OCI-LY3 (cell line): ENCODE data around the gene LYRM9.
A peak's percentile ranks its signal among the peaks of the same experiment; 100 is the strongest.

Experiments used
- H2AFZ ChIP-seq: fragments of 200-600, 300-600 bp; shearing (Covaris generic); 2 replicates; pipeline ENCODE4 v1.6.0; 2014; ENCODE audit warnings: antibody characterized with exemption, low read depth, low read length
- H3K27ac ChIP-seq: fragments of 200-600, 300-600 bp; sonication (generic); 2 replicates; pipeline ENCODE4 v1.5.1; 2014; ENCODE audit warnings: mild to moderate bottlenecking, low read length, moderate library complexity, mixed read lengths
- H3K27me3 ChIP-seq: fragments of 200-600, 300-600 bp; sonication (generic); 2 replicates; pipeline ENCODE4 v1.6.1; 2014; ENCODE audit warnings: low read depth, low read length, mixed read lengths
- H3K36me3 ChIP-seq: fragments of 200-600, 300-600 bp; sonication (generic); replicated peaks from 2 replicates; pipeline ENCODE3; 2014; ENCODE audit warnings: low read depth, low read length, mixed read lengths
- H3K4me1 ChIP-seq: fragments of 300-600, 200-600 bp; sonication (generic); 2 replicates; pipeline ENCODE4 v1.6.1; 2014; ENCODE audit warnings: low read length, mixed read lengths
- H3K4me2 ChIP-seq: fragments of 200-600, 300-600 bp; sonication (generic); 2 replicates; pipeline ENCODE4 v1.6.1; 2014; ENCODE audit warnings: low read length, mixed read lengths
- H3K4me3 ChIP-seq: fragments of 300-600, 200-600 bp; sonication (generic); 2 replicates; pipeline ENCODE4 v1.5.1; 2014; ENCODE audit warnings: antibody characterized with exemption, mild to moderate bottlenecking, low read length, moderate library complexity
- H3K79me2 ChIP-seq: fragments of 300-600, 200-600 bp; shearing (Covaris generic); 2 replicates; pipeline ENCODE4 v1.6.1; 2014; ENCODE audit warnings: mild to moderate bottlenecking, low read length, mixed read lengths
- H3K9ac ChIP-seq: fragments of 300-600, 200-600 bp; shearing (Covaris generic); 2 replicates; pipeline ENCODE4 v1.6.0; 2014; ENCODE audit warnings: mild to moderate bottlenecking, low read length, moderate library complexity
- H3K9me3 ChIP-seq: fragments of 200-600, 300-600 bp; shearing (Covaris generic); 2 replicates; pipeline ENCODE4 v1.6.1; 2014; ENCODE audit warnings: low read length, mixed read lengths; ENCODE audit not compliant: insufficient read depth
- H4K20me1 ChIP-seq: fragments of 200-600, 300-600 bp; sonication (generic); 2 replicates; pipeline ENCODE4 v1.6.1; 2016; ENCODE audit warnings: low read length, mixed read lengths; ENCODE audit not compliant: insufficient read depth
- CTCF ChIP-seq: fragments of 200-600, 300-600 bp; sonication (generic); IDR thresholded peaks from 2 replicates; pipeline ENCODE4 v1.5.1; 2014; ENCODE audit warnings: antibody characterized with exemption, low read length, low read depth
- EZH2phosphoT487 ChIP-seq: fragments of 200-600 bp; shearing (Covaris generic); IDR thresholded peaks from 2 replicates; pipeline ENCODE4 v1.6.1; 2018; ENCODE audit warnings: antibody characterized with exemption, mixed run types, low read depth

LYRM9 gene

GRCh38 chr17:27871407-27871806, 21.8 kb downstream of the LYRM9 start:
- Histone ChIP-seq H3K79me2 (no peaks in the 10 kb centered on the region), H3K36me3 (no peaks in the 10 kb centered on the region), H2AFZ (no peak overlapping the region), H3K9ac (no peak overlapping the region), H3K4me1 (peaks cover 5% of the 10 kb centered on the region; the same call in 1 of the 2 replicates), H3K27me3 (no peaks in the 10 kb centered on the region), H3K4me3 (no peak overlapping the region), H3K9me3 (no peaks in the 10 kb centered on the region), H3K4me2 (no peak overlapping the region), H4K20me1 (no peaks in the 10 kb centered on the region), H3K27ac (no peak overlapping the region)
- TF ChIP-seq EZH2phosphoT487 (no peak), CTCF (no peak)

GRCh38 chr17:27870345-27870744, 22.8 kb downstream of the LYRM9 start:
- TF ChIP-seq CTCF (no peak), EZH2phosphoT487 (no peak)
- Histone ChIP-seq H3K36me3 (no peaks in the 10 kb centered on the region), H3K9ac (no peak overlapping the region), H3K4me3 (no peak overlapping the region), H3K9me3 (no peaks in the 10 kb centered on the region), H3K4me2 (no peak overlapping the region), H4K20me1 (no peaks in the 10 kb centered on the region), H3K4me1 (peaks cover 5% of the 10 kb centered on the region; the same call in 1 of the 2 replicates), H2AFZ (no peak overlapping the region), H3K27ac (no peak overlapping the region), H3K27me3 (no peaks in the 10 kb centered on the region), H3K79me2 (no peaks in the 10 kb centered on the region)

- Histone ChIP-seq H3K36me3 (no peaks in the 10 kb centered on the region), H3K4me1 (peaks cover 5% of the 10 kb centered on the region; the same call in 1 of the 2 replicates), H3K4me2 (no peak overlapping the region), H3K9me3 (no peaks in the 10 kb centered on the region), H3K79me2 (no peaks in the 10 kb centered on the region), H3K9ac (no peak overlapping the region), H2AFZ (no peak overlapping the region), H3K27me3 (no peaks in the 10 kb centered on the region), H4K20me1 (no peaks in the 10 kb centered on the region), H3K27ac (no peak overlapping the region), H3K4me3 (no peak overlapping the region)
- TF ChIP-seq CTCF (peak; percentile 41), EZH2phosphoT487 (no peak)
Observed at GRCh38 chr17:27868565-27868964, 24.6 kb downstream of the LYRM9 start.

- no peak for TF ChIP-seq EZH2phosphoT487
- TF ChIP-seq CTCF: no peak
- no peak overlapping the region for H3K4me2 ChIP-seq
Observed at GRCh38 chr17:27862840-27863239, 30.3 kb downstream of the LYRM9 start.

More at GRCh38 chr17:27862840-27863239, 30.3 kb downstream of the LYRM9 start:
- Histone ChIP-seq H3K27me3 (peaks cover 18% of the 10 kb centered on the region), H3K9me3 (no peaks in the 10 kb centered on the region), H2AFZ (no peak overlapping the region), H3K4me1 (no peaks in the 10 kb centered on the region), H3K79me2 (no peaks in the 10 kb centered on the region), H3K9ac (no peak overlapping the region), H3K36me3 (no peaks in the 10 kb centered on the region), H3K4me3 (no peak overlapping the region), H3K27ac (no peak overlapping the region), H4K20me1 (no peaks in the 10 kb centered on the region)
